Progenitor cell of endocrine pancreas (in vitro differentiated cells): Measurements from ENCODE around the gene NUP210. TPM values are rescaled to one million over a fixed set of nuclear protein-coding genes. Genes with fewer than 3 reads are reported as not detected.

ENCODE experiments used
- DNase-seq: peaks from one replicate; pipeline ENCODE4 v3.0.0; 2021; ENCODE audit warnings: low spot score; ENCODE audit not compliant: unreplicated experiment
- H3K27ac Mint-ChIP-seq: 2 replicates; pipeline ENCODE4 v1.8.0; 2021; ENCODE audit warnings: mild to moderate bottlenecking, moderate library complexity, mixed read lengths
- H3K27me3 Mint-ChIP-seq: 2 replicates; pipeline ENCODE4 v1.8.0; 2021; ENCODE audit warnings: mixed read lengths
- H3K36me3 Mint-ChIP-seq: 2 replicates; pipeline ENCODE4 v1.8.0; 2022; ENCODE audit warnings: mixed read lengths; ENCODE audit not compliant: insufficient read depth
- H3K4me1 Mint-ChIP-seq: 2 replicates; pipeline ENCODE4 v1.8.0; 2021; ENCODE audit warnings: low read depth, mixed read lengths
- H3K4me3 Mint-ChIP-seq: 2 replicates; pipeline ENCODE4 v1.8.0; 2021; ENCODE audit warnings: low read depth, mild to moderate bottlenecking, moderate library complexity, mixed read lengths
- H3K9me3 Mint-ChIP-seq: 2 replicates; pipeline ENCODE4 v1.8.0; 2021; ENCODE audit warnings: low read depth, mixed read lengths
- CTCF ChIP-seq: fragments of 200-600 bp; sonication (generic); IDR thresholded peaks from one replicate; pipeline ENCODE4 v1.5.0; 2021; ENCODE audit warnings: antibody characterized with exemption, mild to moderate bottlenecking; ENCODE audit not compliant: unreplicated experiment
- total RNA-seq: library from RNA; stranded (reverse); gene quantifications from 2 replicates; pipeline ENCODE4 v1.2.1, GENCODE V29; 2021

The NUP210 gene
- total RNA-seq, 1 donor from 2014 or later: 78.2 TPM

GRCh38 chr3:13290941-13291340 is 129.2 kb downstream of the NUP210 start:
- no peak overlapping the region for H3K4me3 Mint-ChIP-seq
- peaks cover 18% of the 10 kb centered on the region for H3K27me3 Mint-ChIP-seq
- no peak for TF ChIP-seq CTCF
- H3K36me3 Mint-ChIP-seq: no peaks in the 10 kb centered on the region
- peaks cover 9% of the 10 kb centered on the region for H3K9me3 Mint-ChIP-seq
- DNase-seq: no peak
- no peaks in the 10 kb centered on the region for H3K4me1 Mint-ChIP-seq
- H3K27ac Mint-ChIP-seq: no peak overlapping the region

- no peak for DNase-seq
- H3K4me3 Mint-ChIP-seq: no peak overlapping the region
- no peak for TF ChIP-seq CTCF
- no peaks in the 10 kb centered on the region for H3K36me3 Mint-ChIP-seq
- no peak overlapping the region for H3K27ac Mint-ChIP-seq
- no peaks in the 10 kb centered on the region for H3K4me1 Mint-ChIP-seq
- H3K9me3 Mint-ChIP-seq: peaks cover 9% of the 10 kb centered on the region
- H3K27me3 Mint-ChIP-seq: peaks cover 13% of the 10 kb centered on the region
Observed at GRCh38 chr3:13289771-13290285, 130.3 kb downstream of the NUP210 start.

GRCh38 chr3:13288732-13289718 is 131.1 kb downstream of the NUP210 start:
- Mint-ChIP-seq H3K4me1 (no peaks in the 10 kb centered on the region), H3K36me3 (no peaks in the 10 kb centered on the region), H3K4me3 (no peak overlapping the region), H3K27ac (no peak overlapping the region), H3K9me3 (peaks cover 12% of the 10 kb centered on the region), H3K27me3 (peaks cover 18% of the 10 kb centered on the region)
- no peak for TF ChIP-seq CTCF
- no peak for DNase-seq

GRCh38 chr3:13287833-13288232 is 132.3 kb downstream of the NUP210 start:
- Mint-ChIP-seq H3K9me3 (peaks cover 12% of the 10 kb centered on the region), H3K36me3 (no peaks in the 10 kb centered on the region), H3K4me3 (no peak overlapping the region), H3K4me1 (no peaks in the 10 kb centered on the region), H3K27ac (no peak overlapping the region), H3K27me3 (peaks cover 26% of the 10 kb centered on the region)
- TF ChIP-seq CTCF: no peak
- DNase-seq: no peak

- Mint-ChIP-seq H3K36me3 (no peaks in the 10 kb centered on the region), H3K4me1 (no peaks in the 10 kb centered on the region), H3K27ac (no peak overlapping the region), H3K27me3 (peaks cover 27% of the 10 kb centered on the region), H3K9me3 (peaks cover 12% of the 10 kb centered on the region), H3K4me3 (no peak overlapping the region)
- no peak for TF ChIP-seq CTCF
- DNase-seq: no peak
Observed at GRCh38 chr3:13286873-13287272, 133.2 kb downstream of the NUP210 start.
